ENCODE results near the gene SRP54.
"Not testable (repeated sequence)": the region's sequence is repeated elsewhere in the genome, so short reads cannot be mapped to it uniquely, and the experiment has no call there.

Gene SRP54

DNA sequence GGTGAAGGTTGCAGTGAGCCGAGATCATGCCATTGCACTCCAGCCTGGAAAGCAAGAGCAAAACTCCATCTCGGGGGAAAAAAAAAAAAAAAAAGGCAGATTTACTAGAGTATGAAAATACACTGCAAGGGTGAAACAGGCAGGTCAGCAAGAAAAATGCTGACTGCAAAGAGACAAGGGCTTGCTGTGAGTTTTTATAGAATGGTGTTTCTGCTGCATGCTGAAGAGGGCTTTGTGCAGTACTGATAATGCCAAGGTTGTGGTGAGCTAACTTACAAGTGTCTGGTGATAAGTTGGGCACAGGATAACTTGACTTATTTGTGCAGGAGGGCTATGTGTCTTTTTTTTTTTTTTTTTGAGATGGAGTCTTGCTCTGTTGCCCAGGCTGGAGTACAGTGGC lies 25.9 kb upstream of the SRP54 start:
- H3K9me2 ChIP-seq (ENCODE audit: low read depth, low read length) = no peaks in the 10 kb centered on the region
- no peak overlapping the region for H3K4me2 ChIP-seq (ENCODE audit: low read length)
- no peaks in the 10 kb centered on the region for H3K9me3 ChIP-seq (ENCODE audit: low read length)
- H3K9ac ChIP-seq (ENCODE audit: low read length) = no peak overlapping the region
- H4K20me1 ChIP-seq (ENCODE audit: insufficient read depth, low read length) = no peaks in the 10 kb centered on the region
- H2AFZ ChIP-seq (ENCODE audit: low read length) = no peak overlapping the region
- H3K79me2 ChIP-seq (ENCODE audit: insufficient read depth, low read length) = no peaks in the 10 kb centered on the region
- H3K4me1 ChIP-seq (ENCODE audit: insufficient read depth, low read length, severe bottlenecking) = no peaks in the 10 kb centered on the region
- H3K4me3 ChIP-seq (ENCODE audit: low read depth, low read length, poor library complexity, severe bottlenecking) = no peak overlapping the region
- H3K27ac ChIP-seq (ENCODE audit: low read depth, low read length, poor library complexity, severe bottlenecking) = no peak overlapping the region
- H3K36me3 ChIP-seq (ENCODE audit: insufficient read depth, low read length) = peaks cover 20% of the 10 kb centered on the region
- no peaks in the 10 kb centered on the region for H3F3A ChIP-seq (ENCODE audit: insufficient read depth, low read length)
- TF ChIP-seq EZH2 (IDR thresholded peaks at IDR 0.05; ENCODE audit: borderline replicate concordance, low read length) = no peak
- TF ChIP-seq, protein P1, sequence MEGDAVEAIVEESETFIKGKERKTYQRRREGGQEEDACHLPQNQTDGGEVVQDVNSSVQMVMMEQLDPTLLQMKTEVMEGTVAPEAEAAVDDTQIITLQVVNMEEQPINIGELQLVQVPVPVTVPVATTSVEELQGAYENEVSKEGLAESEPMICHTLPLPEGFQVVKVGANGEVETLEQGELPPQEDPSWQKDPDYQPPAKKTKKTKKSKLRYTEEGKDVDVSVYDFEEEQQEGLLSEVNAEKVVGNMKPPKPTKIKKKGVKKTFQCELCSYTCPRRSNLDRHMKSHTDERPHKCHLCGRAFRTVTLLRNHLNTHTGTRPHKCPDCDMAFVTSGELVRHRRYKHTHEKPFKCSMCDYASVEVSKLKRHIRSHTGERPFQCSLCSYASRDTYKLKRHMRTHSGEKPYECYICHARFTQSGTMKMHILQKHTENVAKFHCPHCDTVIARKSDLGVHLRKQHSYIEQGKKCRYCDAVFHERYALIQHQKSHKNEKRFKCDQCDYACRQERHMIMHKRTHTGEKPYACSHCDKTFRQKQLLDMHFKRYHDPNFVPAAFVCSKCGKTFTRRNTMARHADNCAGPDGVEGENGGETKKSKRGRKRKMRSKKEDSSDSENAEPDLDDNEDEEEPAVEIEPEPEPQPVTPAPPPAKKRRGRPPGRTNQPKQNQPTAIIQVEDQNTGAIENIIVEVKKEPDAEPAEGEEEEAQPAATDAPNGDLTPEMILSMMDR (IDR thresholded peaks at IDR 0.05; ENCODE audit: low read length) = no peak
- H3K27me3 ChIP-seq (ENCODE audit: insufficient read depth, low read length) = no peaks in the 10 kb centered on the region

- no peaks in the 10 kb centered on the region for H3K9me2 ChIP-seq (ENCODE audit: low read depth, low read length)
- H3F3A ChIP-seq (ENCODE audit: insufficient read depth, low read length) = no peaks in the 10 kb centered on the region
- no peak overlapping the region for H3K27ac ChIP-seq (ENCODE audit: low read depth, low read length, poor library complexity, severe bottlenecking)
- no peak for TF ChIP-seq EZH2 (IDR thresholded peaks at IDR 0.05; ENCODE audit: borderline replicate concordance, low read length)
- TF ChIP-seq, protein P1 (IDR thresholded peaks at IDR 0.05; ENCODE audit: low read length) = no peak
- no peak overlapping the region for H3K4me2 ChIP-seq (ENCODE audit: low read length)
- no peaks in the 10 kb centered on the region for H3K79me2 ChIP-seq (ENCODE audit: insufficient read depth, low read length)
- H3K4me3 ChIP-seq (ENCODE audit: low read depth, low read length, poor library complexity, severe bottlenecking) = no peak overlapping the region
- no peak overlapping the region for H2AFZ ChIP-seq (ENCODE audit: low read length)
- H4K20me1 ChIP-seq (ENCODE audit: insufficient read depth, low read length) = no peaks in the 10 kb centered on the region
- H3K36me3 ChIP-seq (ENCODE audit: insufficient read depth, low read length) = peaks cover 26% of the 10 kb centered on the region
- H3K4me1 ChIP-seq (ENCODE audit: insufficient read depth, low read length, severe bottlenecking) = no peaks in the 10 kb centered on the region
- no peak overlapping the region for H3K9ac ChIP-seq (ENCODE audit: low read length)
- no peaks in the 10 kb centered on the region for H3K27me3 ChIP-seq (ENCODE audit: insufficient read depth, low read length)
- no peaks in the 10 kb centered on the region for H3K9me3 ChIP-seq (ENCODE audit: low read length)
Observed at GRCh38 chr14:34957771-34958286, 25.0 kb upstream of the SRP54 start.

- H3K36me3 ChIP-seq (ENCODE audit: insufficient read depth, low read length) = peaks cover 28% of the 10 kb centered on the region
- H3K4me3 ChIP-seq (ENCODE audit: low read depth, low read length, poor library complexity, severe bottlenecking) = not testable (repeated sequence)
Observed at GRCh38 chr14:34962106-34962505, 20.7 kb upstream of the SRP54 start.

DNA sequence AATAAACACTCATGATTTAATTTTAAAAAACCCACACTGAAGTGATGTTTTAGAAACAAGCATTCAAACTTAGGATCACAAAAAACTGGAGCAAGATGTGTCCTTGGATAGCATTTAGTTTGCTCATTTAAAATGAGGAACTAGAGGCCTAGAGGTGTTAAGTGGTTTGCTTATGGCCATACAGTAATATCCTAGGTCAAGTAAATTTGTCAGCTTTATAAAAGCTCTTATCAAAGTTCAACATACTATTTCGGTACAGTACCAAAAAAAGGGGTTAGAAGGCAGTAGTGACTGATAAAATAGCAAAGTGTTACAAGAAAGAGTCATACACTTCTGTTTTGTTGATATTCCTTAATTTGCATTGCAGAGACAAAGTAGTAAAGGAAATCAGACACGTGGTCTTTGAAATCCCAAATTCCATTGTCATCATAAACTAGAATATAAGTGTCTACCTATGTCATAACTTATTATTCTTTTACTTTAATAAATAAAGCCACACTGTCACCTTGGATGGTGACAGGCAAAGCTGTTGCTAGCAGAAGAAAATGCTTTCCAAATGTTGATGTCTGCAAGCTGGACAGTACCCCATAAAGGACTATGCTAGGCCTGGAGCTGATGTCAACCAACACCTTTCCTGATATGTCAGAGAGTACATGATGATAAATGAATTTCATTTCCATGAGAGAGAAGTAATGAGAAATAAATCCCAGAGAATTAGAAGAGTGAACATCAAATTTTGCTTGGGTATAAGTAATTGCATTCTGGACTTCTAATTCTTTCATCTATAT lies 17.6 kb upstream of the SRP54 start:
- Histone ChIP-seq H2AFZ (ENCODE audit: low read length) (no peak overlapping the region), H3K4me1 (ENCODE audit: insufficient read depth, low read length, severe bottlenecking) (no peaks in the 10 kb centered on the region), H3K9me2 (ENCODE audit: low read depth, low read length) (no peaks in the 10 kb centered on the region), H3K27ac (ENCODE audit: low read depth, low read length, poor library complexity, severe bottlenecking) (no peak overlapping the region), H3K36me3 (ENCODE audit: insufficient read depth, low read length) (peaks cover 35% of the 10 kb centered on the region), H3K9me3 (ENCODE audit: low read length) (no peaks in the 10 kb centered on the region), H4K20me1 (ENCODE audit: insufficient read depth, low read length) (no peaks in the 10 kb centered on the region), H3K9ac (ENCODE audit: low read length) (no peak overlapping the region), H3K79me2 (ENCODE audit: insufficient read depth, low read length) (no peaks in the 10 kb centered on the region), H3K27me3 (ENCODE audit: insufficient read depth, low read length) (no peaks in the 10 kb centered on the region), H3F3A (ENCODE audit: insufficient read depth, low read length) (no peaks in the 10 kb centered on the region), H3K4me3 (ENCODE audit: low read depth, low read length, poor library complexity, severe bottlenecking) (no peak overlapping the region), H3K4me2 (ENCODE audit: low read length) (no peak overlapping the region)
- TF ChIP-seq, protein P1 (IDR thresholded peaks at IDR 0.05; ENCODE audit: low read length) = no peak
- TF ChIP-seq EZH2 (IDR thresholded peaks at IDR 0.05; ENCODE audit: borderline replicate concordance, low read length) = no peak

More at GRCh38 chr14:34962106-34962505, 20.7 kb upstream of the SRP54 start:
- H3K9me3 ChIP-seq (ENCODE audit: low read length); H2AFZ ChIP-seq (ENCODE audit: low read length); H3K4me2 ChIP-seq (ENCODE audit: low read length); H3K27me3 ChIP-seq (ENCODE audit: insufficient read depth, low read length); H4K20me1 ChIP-seq (ENCODE audit: insufficient read depth, low read length); H3K79me2 ChIP-seq (ENCODE audit: insufficient read depth, low read length); H3K9me2 ChIP-seq (ENCODE audit: low read depth, low read length); H3F3A ChIP-seq (ENCODE audit: insufficient read depth, low read length); H3K4me1 ChIP-seq (ENCODE audit: insufficient read depth, low read length, severe bottlenecking); H3K9ac ChIP-seq (ENCODE audit: low read length); H3K27ac ChIP-seq (ENCODE audit: low read depth, low read length, poor library complexity, severe bottlenecking): not testable (repeated sequence)
